HG03066 (cell line): Measurements from ENCODE around the gene RAPGEF4.

Experiments
- ATAC-seq: cut with Tn5 transposase; IDR thresholded peaks from one replicate; pipeline ENCODE4 v1.9.1; 2021; ENCODE audit warnings: low read depth; ENCODE audit not compliant: unreplicated experiment

The RAPGEF4 gene

DNA sequence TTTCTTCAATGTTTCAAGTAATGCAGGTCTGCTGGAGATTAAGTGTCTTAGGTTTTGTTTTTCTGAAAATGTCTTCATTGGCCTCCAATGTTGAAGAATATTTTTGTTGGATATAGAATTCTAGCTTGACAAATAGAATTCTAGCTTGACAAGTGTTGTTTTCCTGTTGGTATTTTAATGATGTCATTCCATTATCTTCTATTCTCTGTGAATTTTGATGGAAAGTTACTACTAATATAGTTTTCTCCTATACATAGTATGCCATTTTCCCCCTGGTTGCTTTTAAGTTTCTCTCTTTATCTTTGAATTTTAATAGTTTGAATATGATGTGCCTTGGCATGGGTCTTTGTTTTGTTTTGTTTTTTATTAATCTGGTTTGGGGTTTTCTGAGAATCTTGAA lies 119.9 kb downstream of the RAPGEF4 start:
- ATAC-seq = no peak

GRCh38 chr2:172856606-172857005 lies 121.0 kb downstream of the RAPGEF4 start:
- no peak for ATAC-seq

GRCh38 chr2:172858473-172858745 lies 122.8 kb downstream of the RAPGEF4 start:
- ATAC-seq = no peak

DNA sequence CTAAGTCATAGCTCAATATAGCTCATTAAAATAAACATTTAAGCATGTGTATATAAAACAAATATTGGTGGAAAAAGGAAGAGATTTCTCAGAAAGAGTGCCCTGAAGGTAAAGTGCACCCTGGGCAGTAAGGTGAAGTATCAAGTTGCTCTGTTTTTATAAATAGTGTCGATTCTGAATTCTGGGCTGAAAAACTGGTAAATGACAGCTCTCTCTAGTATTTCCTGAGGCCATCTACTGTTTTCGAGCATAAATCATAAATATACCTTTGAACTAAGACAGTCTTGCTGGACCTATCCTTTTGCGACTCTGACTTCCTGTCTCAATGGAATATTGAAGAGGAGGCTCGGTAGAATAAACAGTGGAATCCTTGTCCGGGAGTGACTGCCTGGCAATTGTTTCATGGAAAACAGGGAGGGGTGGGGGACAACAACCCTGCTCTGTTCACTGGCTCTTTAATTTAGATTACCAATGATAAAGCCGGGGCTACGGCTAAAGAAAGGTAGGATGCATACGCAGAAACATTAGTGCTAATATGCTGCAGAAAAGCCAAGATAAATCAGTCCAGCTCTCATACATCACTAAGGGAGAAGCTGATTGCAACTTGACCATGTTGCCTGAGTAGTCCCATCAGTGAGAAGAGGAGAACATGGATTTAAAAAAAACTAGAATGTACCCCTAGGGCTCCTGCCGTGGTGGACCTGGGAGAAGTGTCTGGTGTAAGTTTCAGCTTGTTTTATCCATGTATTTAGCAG lies 124.1 kb downstream of the RAPGEF4 start:
- no peak for ATAC-seq

DNA sequence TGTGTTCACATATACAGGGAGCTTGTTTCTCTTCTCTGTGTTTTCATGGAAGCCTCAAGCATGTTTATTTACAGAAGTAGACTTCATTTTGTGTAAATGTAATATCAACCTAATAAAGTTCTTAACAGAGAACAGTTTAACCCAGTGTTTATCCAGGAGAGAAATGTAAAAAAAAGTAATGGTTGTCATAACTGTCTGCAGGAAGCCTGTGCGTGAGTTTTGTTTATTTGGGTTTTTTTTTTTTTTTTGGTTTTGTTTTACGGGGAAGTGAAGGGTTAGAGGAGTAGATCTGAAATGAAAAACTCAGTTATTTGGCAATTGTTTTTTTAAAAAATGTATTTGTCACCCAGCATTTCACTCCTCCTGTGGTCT lies 124.7 kb downstream of the RAPGEF4 start:
- no peak for ATAC-seq

DNA sequence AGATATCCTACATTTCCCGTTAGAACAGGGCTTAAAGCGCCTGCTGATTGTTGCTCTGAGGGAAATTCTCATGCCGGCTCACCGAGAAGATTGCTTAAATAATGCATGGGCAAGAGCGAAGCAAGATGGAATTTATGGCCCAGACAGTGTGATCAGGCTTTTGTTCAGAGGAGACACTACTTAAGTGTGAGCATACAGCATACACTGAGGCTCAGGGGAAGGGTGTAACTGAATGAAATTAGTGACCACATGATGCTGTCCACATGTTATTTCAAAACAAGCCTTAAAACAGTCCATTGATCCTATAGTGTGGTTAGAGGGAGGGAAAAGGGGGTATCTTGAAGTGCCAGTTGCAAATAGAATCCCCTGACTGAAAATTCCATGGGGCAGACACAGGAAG lies 125.5 kb downstream of the RAPGEF4 start:
- no peak for ATAC-seq

DNA sequence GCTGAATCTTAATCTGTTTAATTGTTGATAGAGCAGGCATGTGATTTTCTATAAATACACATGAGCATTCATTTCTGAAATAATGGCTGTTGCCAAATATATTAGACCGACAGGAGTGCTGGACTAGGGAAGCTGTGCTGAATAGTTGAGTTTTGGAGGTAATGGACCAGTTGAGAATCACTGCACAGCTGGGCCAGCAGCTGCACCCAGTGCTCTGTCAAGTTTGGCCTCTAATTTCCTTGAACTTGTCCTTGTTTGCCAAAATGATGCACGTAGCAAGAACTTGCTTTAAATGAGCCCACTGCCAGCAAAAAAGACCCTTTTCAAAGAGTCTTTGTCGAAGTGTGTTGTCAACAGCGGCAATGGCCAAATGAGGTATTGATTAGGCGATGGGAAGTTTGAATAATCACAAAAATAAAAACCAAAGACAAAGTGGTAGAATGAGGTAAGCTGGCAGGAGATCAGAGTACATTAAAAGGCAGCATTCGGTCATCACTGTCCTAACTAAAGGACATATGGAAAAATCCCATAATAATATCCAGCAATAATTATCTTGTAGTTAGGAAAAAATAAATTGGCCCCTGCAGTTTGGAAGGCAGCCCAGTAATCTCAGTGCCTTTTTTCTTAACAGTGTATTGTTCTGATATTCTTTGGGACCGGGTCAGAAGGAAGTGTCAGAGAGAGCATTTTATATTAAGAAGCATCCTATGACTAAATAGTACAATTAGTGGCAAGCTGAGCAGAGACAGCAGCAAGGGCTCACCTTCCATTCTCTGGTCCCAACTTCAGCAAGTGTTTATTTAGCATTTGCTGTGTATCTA lies 126.2 kb downstream of the RAPGEF4 start:
- no peak for ATAC-seq

- no peak for ATAC-seq
Measured at GRCh38 chr2:172863341-172863740, 127.7 kb downstream of the RAPGEF4 start.

DNA sequence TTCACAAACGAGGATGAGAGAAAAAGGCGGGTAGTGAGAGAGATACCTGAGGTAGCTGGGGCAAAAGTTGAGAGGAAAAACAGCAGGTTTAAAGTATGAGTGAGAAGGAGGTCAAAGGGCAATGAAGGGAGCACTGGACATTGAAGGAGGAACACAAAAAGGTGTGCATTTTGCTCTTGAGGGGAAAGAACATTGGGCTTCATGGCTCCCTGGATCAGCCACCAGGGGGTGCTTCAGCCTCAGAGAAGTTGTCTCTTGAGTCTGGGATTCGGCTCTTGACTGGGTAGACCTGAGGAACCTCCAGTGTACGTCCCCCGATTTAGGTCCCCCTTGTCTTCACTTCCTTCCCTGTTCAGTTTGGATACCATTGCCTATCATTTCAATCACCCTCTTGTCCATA lies 128.5 kb downstream of the RAPGEF4 start:
- no peak for ATAC-seq

GRCh38 chr2:172865422-172865821 lies 129.8 kb downstream of the RAPGEF4 start:
- ATAC-seq = no peak

- no peak for ATAC-seq
Measured at GRCh38 chr2:172869861-172870260, 134.2 kb downstream of the RAPGEF4 start.

DNA sequence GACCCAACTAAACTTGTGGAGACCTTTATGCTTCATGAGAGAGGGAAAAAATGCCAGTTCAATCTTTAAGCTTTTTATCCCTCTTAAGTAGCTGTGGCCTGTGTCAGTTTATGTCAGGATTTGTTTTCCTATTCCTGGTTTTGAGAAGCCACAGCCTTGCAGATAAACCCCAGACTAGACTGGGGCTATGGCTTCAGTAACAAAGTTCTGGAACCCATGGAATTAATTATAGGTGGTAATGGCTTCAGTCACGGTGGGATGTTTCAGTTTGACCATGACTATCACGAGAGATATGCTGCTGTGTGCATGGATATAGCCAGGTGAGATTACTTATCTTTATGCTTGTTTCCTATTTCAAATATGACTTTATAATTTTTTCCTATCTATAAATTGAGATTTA lies 134.8 kb downstream of the RAPGEF4 start:
- ATAC-seq = no peak

- ATAC-seq = no peak
Measured at GRCh38 chr2:172877826-172878225, 142.2 kb downstream of the RAPGEF4 start.

DNA sequence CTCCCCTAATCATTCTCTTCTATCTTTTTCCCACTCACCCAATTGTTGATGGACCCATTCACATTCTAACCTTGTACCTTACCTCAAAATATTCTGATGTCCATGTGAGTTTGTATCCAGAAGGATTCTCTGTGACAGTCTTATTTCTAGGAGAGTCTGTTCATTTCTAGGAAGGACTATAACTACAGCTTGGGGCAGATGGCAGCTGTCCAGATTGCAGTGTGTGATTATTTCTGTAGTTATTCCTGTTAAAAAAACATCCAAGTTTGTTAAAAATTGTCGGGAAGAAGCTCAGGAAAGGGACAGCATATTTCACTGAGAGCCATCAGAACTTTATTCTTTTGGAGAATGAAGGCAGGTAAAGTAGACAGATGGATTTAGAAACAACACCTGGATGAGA lies 142.6 kb downstream of the RAPGEF4 start:
- no peak for ATAC-seq

DNA sequence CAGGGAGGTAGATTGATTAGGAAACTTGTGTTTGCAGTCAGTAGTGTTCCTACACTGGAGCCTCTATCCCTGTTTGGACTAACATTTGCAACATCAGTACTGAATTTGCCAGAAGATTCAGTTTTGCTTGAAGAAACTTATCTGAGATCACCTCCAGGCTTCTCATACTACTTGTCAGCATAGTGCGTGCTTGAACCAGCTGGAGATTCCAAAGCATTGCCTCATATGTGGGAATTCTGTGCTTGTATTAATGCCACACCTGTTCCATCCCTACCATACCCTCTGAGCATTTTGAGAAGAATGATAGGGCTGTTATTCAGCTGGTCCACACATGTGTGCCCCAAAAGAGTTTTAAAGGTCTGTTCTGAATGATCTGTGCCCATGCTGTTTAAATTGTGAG lies 148.7 kb downstream of the RAPGEF4 start:
- ATAC-seq = no peak

DNA sequence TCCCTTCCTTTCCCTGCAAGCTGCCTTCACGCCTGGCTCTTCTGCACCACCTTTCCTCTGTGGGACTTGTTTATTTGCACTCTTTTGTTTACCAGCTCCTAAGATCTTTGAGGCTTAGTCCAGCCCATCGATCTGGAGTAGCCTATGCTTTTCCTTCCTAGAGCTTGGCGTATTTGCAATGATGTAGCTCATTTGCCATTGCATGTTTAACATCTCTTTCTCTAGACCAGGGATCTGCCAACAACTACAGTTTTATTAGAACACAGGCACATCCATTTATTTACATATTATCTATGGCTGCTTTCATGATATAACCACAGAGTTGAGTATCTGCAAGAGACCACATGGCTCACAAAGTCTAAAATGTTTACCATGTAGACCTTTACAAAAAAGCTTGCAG lies 150.4 kb downstream of the RAPGEF4 start:
- no peak for ATAC-seq

DNA sequence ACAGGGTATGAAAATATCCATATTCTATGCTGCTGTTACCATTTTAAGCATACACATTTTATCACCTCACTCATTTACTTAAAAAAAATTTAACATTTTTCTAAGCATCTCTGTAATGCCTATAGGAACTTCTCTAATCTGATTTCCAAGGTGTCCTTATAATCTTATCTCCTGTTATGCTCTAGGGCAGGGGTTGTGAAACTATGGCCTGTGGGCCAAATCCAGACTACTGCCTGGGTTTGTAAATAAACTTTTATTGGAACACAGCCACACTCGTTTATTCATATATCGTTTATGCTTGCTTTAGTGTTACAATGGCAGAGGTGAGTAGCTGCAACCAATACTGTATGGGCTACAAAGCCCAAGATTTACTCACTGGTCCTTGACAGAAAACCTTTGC lies 151.6 kb downstream of the RAPGEF4 start:
- no peak for ATAC-seq

DNA sequence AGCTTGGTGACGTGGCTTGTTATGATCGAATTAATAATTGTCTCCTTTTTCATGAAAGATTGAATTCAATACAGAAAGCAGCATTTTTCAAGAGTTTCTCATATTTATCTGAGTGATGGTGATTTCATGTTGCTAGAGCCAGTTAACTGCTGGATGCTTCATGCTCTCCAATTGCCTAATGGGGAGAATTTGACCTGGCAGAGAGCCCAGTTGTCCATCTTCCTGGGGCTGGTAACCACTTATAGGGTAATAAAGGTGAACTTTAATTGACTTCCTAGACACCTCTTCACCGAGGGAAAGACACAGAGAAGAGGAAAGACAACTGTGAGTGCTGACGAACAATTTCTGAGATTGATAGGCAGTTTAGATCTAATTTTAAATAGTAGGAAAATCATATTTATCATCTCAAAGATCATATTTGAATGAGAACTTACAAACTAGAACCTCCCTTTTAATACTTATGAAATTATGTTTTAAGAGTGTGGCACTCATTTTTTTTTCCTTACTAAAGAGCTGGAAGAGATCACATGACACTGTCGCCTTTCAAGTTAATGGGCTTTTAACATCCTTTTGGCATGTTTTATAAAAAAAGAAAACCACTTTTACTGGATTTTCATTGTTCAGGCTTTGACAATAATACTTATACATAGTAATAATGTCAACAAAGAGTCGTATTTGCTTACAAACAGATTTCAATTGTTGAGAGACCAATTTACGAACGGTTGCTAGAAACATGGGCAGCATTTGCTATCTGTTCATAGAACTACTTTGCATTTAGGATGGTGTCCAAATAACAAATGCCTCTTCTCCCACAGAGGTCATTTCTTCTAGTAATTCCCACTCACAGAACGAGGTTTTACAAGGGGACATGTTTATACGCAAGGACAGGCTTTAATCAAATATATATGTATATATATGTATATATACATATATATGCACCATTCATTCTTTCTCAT lies 153.3 kb downstream of the RAPGEF4 start:
- no peak for ATAC-seq

- ATAC-seq = no peak
Measured at GRCh38 chr2:172889768-172890430, 154.3 kb downstream of the RAPGEF4 start.

DNA sequence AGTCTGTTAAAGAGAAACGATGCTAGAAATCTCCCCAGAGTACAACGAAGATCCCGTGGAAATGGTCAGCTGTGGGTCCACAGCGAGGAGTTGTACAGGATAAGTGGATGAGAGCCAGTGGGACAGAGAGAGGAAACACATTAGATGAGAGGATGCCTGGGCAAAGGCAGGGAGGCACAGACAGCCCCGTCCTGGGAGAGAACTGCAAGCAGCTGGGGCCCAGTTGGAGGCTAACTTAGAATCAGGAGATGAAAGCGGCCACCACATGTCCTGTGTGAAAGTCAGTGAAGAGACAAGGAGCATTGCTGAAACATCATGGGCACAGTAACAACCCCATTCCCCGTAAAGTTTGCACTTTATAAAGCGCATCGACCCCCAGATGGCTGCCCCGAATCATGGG lies 157.5 kb downstream of the RAPGEF4 start:
- ATAC-seq = no peak

DNA sequence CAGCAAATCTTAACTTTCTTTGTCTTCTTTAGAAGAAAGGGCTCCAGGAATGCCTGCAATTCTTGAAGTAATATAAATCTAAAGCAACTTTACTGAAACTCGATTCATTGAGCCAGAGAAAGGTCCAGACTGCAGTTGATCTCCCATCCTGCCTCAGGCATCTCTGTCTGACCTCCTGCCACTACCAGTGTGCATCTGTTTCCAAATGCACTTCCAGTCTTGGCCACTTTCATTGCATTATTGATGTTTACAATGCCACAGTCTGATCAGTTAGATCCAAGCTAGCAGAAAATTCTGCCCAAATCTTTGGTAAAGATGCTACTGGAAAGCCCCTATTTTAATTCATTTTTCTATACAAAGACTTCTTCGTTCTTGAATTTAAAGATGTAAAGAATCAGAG lies 158.0 kb downstream of the RAPGEF4 start:
- no peak for ATAC-seq
